ENCODE measurements around the gene RNF180. TPM values are rescaled to one million over a fixed set of nuclear protein-coding genes. Genes with fewer than 3 reads are reported as not detected.

The RNF180 gene
- total RNA-seq, 6 experiments from 2014 or later = not detected

GRCh38 chr5:64180661-64181343 lies 15.2 kb downstream of the RNF180 start:
- Mint-ChIP-seq H3K4me3 (no peak overlapping the region), H3K27me3 (ENCODE audit: insufficient read depth) (no peaks in the 10 kb centered on the region), H3K4me1 (ENCODE audit: low read depth) (no peaks in the 10 kb centered on the region), H3K36me3 (ENCODE audit: low read depth) (no peaks in the 10 kb centered on the region), H3K9me3 (peaks cover 16% of the 10 kb centered on the region), H3K27ac (no peak overlapping the region)
- DNase-seq = no peak
- TF ChIP-seq CTCF (IDR thresholded peaks at IDR 0.05) = no peak

- no peak for DNase-seq
- H3K36me3 Mint-ChIP-seq (ENCODE audit: low read depth) = no peaks in the 10 kb centered on the region
- H3K4me3 Mint-ChIP-seq = no peak overlapping the region
- H3K27me3 Mint-ChIP-seq (ENCODE audit: insufficient read depth) = no peaks in the 10 kb centered on the region
- no peaks in the 10 kb centered on the region for H3K4me1 Mint-ChIP-seq (ENCODE audit: low read depth)
- peaks cover 13% of the 10 kb centered on the region for H3K9me3 Mint-ChIP-seq
- no peak for TF ChIP-seq CTCF (IDR thresholded peaks at IDR 0.05)
- no peak overlapping the region for H3K27ac Mint-ChIP-seq
Measured at GRCh38 chr5:64181440-64181839, 15.8 kb downstream of the RNF180 start.

- Mint-ChIP-seq H3K36me3 (ENCODE audit: low read depth) (no peaks in the 10 kb centered on the region), H3K27me3 (ENCODE audit: insufficient read depth) (no peaks in the 10 kb centered on the region), H3K9me3 (peaks cover 17% of the 10 kb centered on the region), H3K4me3 (no peak overlapping the region), H3K27ac (no peak overlapping the region), H3K4me1 (ENCODE audit: low read depth) (no peaks in the 10 kb centered on the region)
- TF ChIP-seq CTCF (IDR thresholded peaks at IDR 0.05) = no peak
- no peak for DNase-seq
Measured at GRCh38 chr5:64183956-64184355, 18.3 kb downstream of the RNF180 start.

GRCh38 chr5:64184832-64185231 lies 19.2 kb downstream of the RNF180 start:
- no peak overlapping the region for H3K4me3 Mint-ChIP-seq
- DNase-seq = no peak
- no peaks in the 10 kb centered on the region for H3K36me3 Mint-ChIP-seq (ENCODE audit: low read depth)
- TF ChIP-seq CTCF (IDR thresholded peaks at IDR 0.05) = no peak
- H3K9me3 Mint-ChIP-seq = peaks cover 15% of the 10 kb centered on the region
- no peaks in the 10 kb centered on the region for H3K27me3 Mint-ChIP-seq (ENCODE audit: insufficient read depth)
- H3K27ac Mint-ChIP-seq = no peak overlapping the region
- no peaks in the 10 kb centered on the region for H3K4me1 Mint-ChIP-seq (ENCODE audit: low read depth)

- DNase-seq = no peak
- no peaks in the 10 kb centered on the region for H3K36me3 Mint-ChIP-seq (ENCODE audit: low read depth)
- no peaks in the 10 kb centered on the region; the same call in 1 of the 2 replicates for H3K27me3 Mint-ChIP-seq (ENCODE audit: insufficient read depth)
- no peaks in the 10 kb centered on the region for H3K4me1 Mint-ChIP-seq (ENCODE audit: low read depth)
- no peak overlapping the region for H3K4me3 Mint-ChIP-seq
- TF ChIP-seq CTCF (IDR thresholded peaks at IDR 0.05) = no peak
- no peak overlapping the region for H3K27ac Mint-ChIP-seq
- H3K9me3 Mint-ChIP-seq = peaks cover 7% of the 10 kb centered on the region
Measured at GRCh38 chr5:64188776-64189175, 23.1 kb downstream of the RNF180 start.

Data from HFFc6 (cell line).